Activated T-helper 2 cell treated with anti-CD3 and anti-CD28 coated beads, Interferon-gamma antibody, Interleukin-2, Interleukin-4, amounts not matched to agents 10 μg/mL and 5 μg/mL and 100 μg/mL, durations not matched to agents 14 hours and 24 hours and 36 hours (primary cell): ENCODE data around the gene HOXD4. TPM values are rescaled to one million over a fixed set of nuclear protein-coding genes. Genes with fewer than 3 reads are reported as not detected.

Experiments used
- DNase-seq: peaks from one replicate; pipeline ENCODE4 v3.0.0; 2021; ENCODE audit warnings: low spot score
- H3K27ac Mint-ChIP-seq: one replicate; pipeline ENCODE4 v1.8.0; 2021; ENCODE audit warnings: mixed read lengths
- H3K27me3 Mint-ChIP-seq: one replicate; pipeline ENCODE4 v1.8.0; 2021; ENCODE audit warnings: low read depth, mixed read lengths
- H3K36me3 Mint-ChIP-seq: one replicate; pipeline ENCODE4 v1.8.0; 2021; ENCODE audit warnings: low read depth, mixed read lengths
- H3K4me1 Mint-ChIP-seq: one replicate; pipeline ENCODE4 v1.8.0; 2021; ENCODE audit warnings: low read depth, mixed read lengths
- H3K4me3 Mint-ChIP-seq: one replicate; pipeline ENCODE4 v1.8.0; 2021; ENCODE audit warnings: low read depth, mild to moderate bottlenecking, moderate library complexity, mixed read lengths
- H3K9me3 Mint-ChIP-seq: one replicate; pipeline ENCODE4 v1.8.0; 2021; ENCODE audit warnings: mixed read lengths
- intact Hi-C: fragments of 100-400 bp; cut with micrococcal nuclease; formaldehyde crosslinking; loops from one replicate; pipeline ENCODE4 v1.15.1; 2023
- total RNA-seq: library from RNA; stranded (reverse); gene quantifications from 2 replicates; pipeline ENCODE4 v1.2.3, GENCODE V29; 2022

HOXD4 gene
- total RNA-seq, result not detected in 2 replicates

DNA sequence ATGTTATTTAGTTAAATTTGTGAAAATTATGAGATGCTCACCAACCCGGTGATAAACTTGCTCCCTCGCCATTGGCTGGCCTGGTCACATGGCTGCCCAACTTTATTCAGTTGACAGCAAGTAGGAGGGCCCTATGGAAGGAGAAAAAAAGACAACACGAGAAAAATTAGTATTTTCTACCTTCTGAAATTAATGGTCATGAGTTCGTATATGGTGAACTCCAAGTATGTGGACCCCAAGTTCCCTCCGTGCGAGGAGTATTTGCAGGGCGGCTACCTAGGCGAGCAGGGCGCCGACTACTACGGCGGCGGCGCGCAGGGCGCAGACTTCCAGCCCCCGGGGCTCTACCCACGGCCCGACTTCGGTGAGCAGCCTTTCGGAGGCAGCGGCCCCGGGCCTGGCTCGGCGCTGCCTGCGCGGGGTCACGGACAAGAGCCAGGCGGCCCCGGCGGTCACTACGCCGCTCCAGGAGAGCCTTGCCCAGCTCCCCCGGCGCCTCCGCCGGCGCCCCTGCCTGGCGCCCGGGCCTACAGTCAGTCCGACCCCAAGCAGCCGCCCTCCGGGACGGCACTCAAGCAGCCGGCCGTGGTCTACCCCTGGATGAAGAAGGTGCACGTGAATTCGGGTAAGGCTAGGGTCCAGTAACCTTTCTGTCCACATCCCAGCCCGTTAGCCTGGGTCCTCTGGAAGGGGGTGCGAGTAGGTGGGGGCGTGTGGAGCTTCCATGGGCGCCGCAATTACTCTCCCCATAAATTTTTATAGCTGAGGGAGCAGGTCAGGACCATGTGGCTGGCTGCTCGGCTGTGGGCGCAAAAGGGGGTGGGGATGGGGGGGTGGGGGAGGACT lies at the start of gene HOXD4:
HOXD4 (plus strand) TSS at position 109 of the 846 bp plus-strand sequence; CDS start at position 193, 84 bp downstream.
- no peak for DNase-seq
- Mint-ChIP-seq H3K9me3 (no peaks in the 10 kb centered on the region), H3K4me3 (no peak within 1 kb of the TSS), H3K4me1 (no peaks in the 10 kb centered on the region), H3K27ac (no peak within 1 kb of the TSS), H3K27me3 (peaks cover 88% of the 10 kb centered on the region), H3K36me3 (peaks cover 3% of the 10 kb centered on the region)
- intact Hi-C loops, result loop anchor here (2.0 kb wide), 1 partner anchor 15 kb away; no protein-coding TSS in a partner anchor

GRCh38 chr2:176101842-176102241 lies 49.5 kb upstream of the HOXD4 start:
- Mint-ChIP-seq H3K9me3 (no peaks in the 10 kb centered on the region), H3K4me3 (no peak overlapping the region), H3K4me1 (peaks cover 12% of the 10 kb centered on the region), H3K27ac (no peak overlapping the region), H3K36me3 (no peaks in the 10 kb centered on the region), H3K27me3 (peaks cover 91% of the 10 kb centered on the region)
- intact Hi-C loops, result no loop called here
- no peak for DNase-seq

- intact Hi-C loops, result no loop called here
- DNase-seq, result no peak
- Mint-ChIP-seq H3K36me3 (no peaks in the 10 kb centered on the region), H3K27ac (no peak overlapping the region), H3K9me3 (no peaks in the 10 kb centered on the region), H3K4me1 (peaks cover 8% of the 10 kb centered on the region), H3K27me3 (peaks cover 89% of the 10 kb centered on the region), H3K4me3 (no peak overlapping the region)
These were observed 49.0 kb upstream of the HOXD4 start for GRCh38 chr2:176102309-176102866.

- H3K27me3 Mint-ChIP-seq, result peaks cover 83% of the 10 kb centered on the region
- intact Hi-C loops, result no loop called here
- H3K27ac Mint-ChIP-seq, result no peak overlapping the region
- H3K36me3 Mint-ChIP-seq, result no peaks in the 10 kb centered on the region
- peaks cover 3% of the 10 kb centered on the region for H3K4me1 Mint-ChIP-seq
- DNase-seq, result no peak
- no peaks in the 10 kb centered on the region for H3K9me3 Mint-ChIP-seq
- H3K4me3 Mint-ChIP-seq, result no peak overlapping the region
These were observed 48.2 kb upstream of the HOXD4 start for GRCh38 chr2:176103194-176103593.

GRCh38 chr2:176103742-176104315 lies 47.5 kb upstream of the HOXD4 start:
- Mint-ChIP-seq H3K36me3 (no peaks in the 10 kb centered on the region), H3K4me1 (peaks cover 3% of the 10 kb centered on the region), H3K4me3 (no peak overlapping the region), H3K27me3 (peaks cover 80% of the 10 kb centered on the region), H3K27ac (no peak overlapping the region), H3K9me3 (no peaks in the 10 kb centered on the region)
- DNase-seq, result no peak
- intact Hi-C loops, result no loop called here

GRCh38 chr2:176104316-176105077 lies 46.9 kb upstream of the HOXD4 start:
- peaks cover 4% of the 10 kb centered on the region for H3K36me3 Mint-ChIP-seq
- intact Hi-C loops, result no loop called here
- H3K27me3 Mint-ChIP-seq, result peaks cover 80% of the 10 kb centered on the region

GRCh38 chr2:176105078-176105729 lies 46.1 kb upstream of the HOXD4 start:
- H3K9me3 Mint-ChIP-seq, result no peaks in the 10 kb centered on the region
- no peak overlapping the region for H3K4me3 Mint-ChIP-seq
- DNase-seq, result no peak
- peaks cover 3% of the 10 kb centered on the region for H3K4me1 Mint-ChIP-seq
- peak overlapping the region; percentile 19 for H3K27ac Mint-ChIP-seq
- H3K36me3 Mint-ChIP-seq, result peaks cover 4% of the 10 kb centered on the region
- peaks cover 83% of the 10 kb centered on the region for H3K27me3 Mint-ChIP-seq
- intact Hi-C loops, result no loop called here

More at GRCh38 chr2:176104316-176105077, 46.9 kb upstream of the HOXD4 start:
- no peak for DNase-seq
- H3K27ac Mint-ChIP-seq, result no peak overlapping the region
- no peak overlapping the region for H3K4me3 Mint-ChIP-seq
- H3K4me1 Mint-ChIP-seq, result peaks cover 3% of the 10 kb centered on the region
- H3K9me3 Mint-ChIP-seq, result no peaks in the 10 kb centered on the region

- Mint-ChIP-seq H3K9me3 (no peaks in the 10 kb centered on the region), H3K4me1 (peaks cover 3% of the 10 kb centered on the region), H3K36me3 (peaks cover 4% of the 10 kb centered on the region), H3K4me3 (no peak overlapping the region), H3K27ac (peak overlapping the region; percentile 26), H3K27me3 (peaks cover 81% of the 10 kb centered on the region)
- intact Hi-C loops, result no loop called here
- DNase-seq, result no peak
These were observed 45.4 kb upstream of the HOXD4 start for GRCh38 chr2:176105730-176106580.

- Mint-ChIP-seq H3K36me3 (peaks cover 4% of the 10 kb centered on the region), H3K27me3 (peaks cover 79% of the 10 kb centered on the region), H3K27ac (peak within 1 kb of the TSS; percentile 26), H3K9me3 (no peaks in the 10 kb centered on the region), H3K4me1 (peaks cover 6% of the 10 kb centered on the region), H3K4me3 (no peak within 1 kb of the TSS)
- no peak for DNase-seq
- intact Hi-C loops, result no loop called here
These were observed 44.5 kb upstream of the HOXD4 start, which contains the start of gene HOXD11 for GRCh38 chr2:176106581-176107539. TSS of gene HOXD11 (plus strand) at chr2:176107280. CDS start at chr2:176107356, 76 bp downstream.

DNA sequence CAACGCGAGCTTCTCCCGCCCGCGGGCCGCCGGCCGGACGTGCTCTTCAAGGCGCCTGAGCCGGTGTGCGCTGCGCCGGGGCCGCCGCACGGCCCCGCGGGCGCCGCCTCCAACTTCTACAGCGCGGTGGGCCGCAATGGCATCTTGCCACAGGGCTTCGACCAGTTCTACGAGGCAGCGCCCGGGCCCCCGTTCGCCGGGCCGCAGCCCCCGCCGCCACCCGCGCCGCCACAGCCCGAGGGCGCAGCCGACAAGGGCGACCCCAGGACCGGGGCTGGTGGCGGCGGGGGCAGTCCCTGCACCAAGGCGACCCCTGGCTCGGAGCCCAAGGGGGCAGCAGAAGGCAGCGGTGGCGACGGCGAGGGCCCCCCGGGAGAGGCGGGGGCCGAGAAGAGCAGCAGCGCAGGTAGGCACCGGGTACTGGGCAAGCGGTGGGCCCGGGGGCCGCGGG lies 43.6 kb upstream of the HOXD4 start:
- DNase-seq, result no peak
- Mint-ChIP-seq H3K9me3 (no peaks in the 10 kb centered on the region), H3K36me3 (peaks cover 4% of the 10 kb centered on the region), H3K4me3 (no peak overlapping the region), H3K27me3 (peaks cover 79% of the 10 kb centered on the region), H3K27ac (no peak overlapping the region), H3K4me1 (peaks cover 6% of the 10 kb centered on the region)
- intact Hi-C loops, result no loop called here
